Amniotic epithelial cell (primary cell): ENCODE results near the gene GSX2.
A peak's percentile ranks its signal among the peaks of the same experiment; 100 is the strongest.
"Not testable (repeated sequence)": the region's sequence is repeated elsewhere in the genome, so short reads cannot be mapped to it uniquely, and the experiment has no call there.

Experiments
- DNase-seq: peaks from one replicate; pipeline ENCODE4 v3.0.0-alpha.2; 2010; ENCODE audit warnings: low read depth

Gene GSX2

DNA sequence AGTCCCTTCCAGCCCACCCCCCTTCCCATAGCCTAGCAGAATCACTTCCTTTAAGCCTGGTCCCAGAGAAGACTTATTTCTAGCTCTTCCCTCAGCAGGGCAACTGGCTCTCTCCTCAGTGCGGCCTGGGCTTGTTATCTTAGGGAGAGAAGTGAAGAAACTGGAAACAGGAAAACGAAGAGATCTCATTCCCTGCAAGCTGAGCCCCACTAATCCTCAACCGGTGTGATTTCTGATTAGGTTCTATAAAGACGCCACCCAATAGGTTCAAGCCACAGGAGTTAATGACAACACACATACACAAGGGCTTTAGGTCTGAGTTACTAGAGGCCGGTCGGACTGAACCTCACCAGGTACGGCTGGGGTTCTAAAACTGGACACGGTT, 3.2 kb downstream of the GSX2 start:
- DNase-seq = no peak

DNA sequence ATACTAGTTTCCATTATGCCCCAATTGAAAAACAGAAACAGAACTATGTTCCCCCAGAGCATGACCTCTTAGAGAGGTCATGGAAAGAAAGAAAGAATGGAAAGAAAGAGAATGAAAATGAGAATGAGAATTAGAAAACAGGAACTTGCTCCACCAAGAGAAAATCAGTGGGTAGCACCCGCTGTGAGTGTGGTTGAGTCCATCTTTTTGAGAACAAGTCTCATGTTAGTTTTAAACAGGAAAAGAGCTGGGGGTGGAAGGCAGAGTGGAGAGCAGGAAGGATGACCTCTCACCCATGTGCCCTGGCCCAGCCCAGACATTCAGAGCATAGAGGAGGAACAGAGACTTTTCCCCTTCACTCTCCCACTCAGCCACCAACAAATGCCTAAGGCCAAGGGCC, 4.9 kb downstream of the GSX2 start:
- DNase-seq = no peak

DNA sequence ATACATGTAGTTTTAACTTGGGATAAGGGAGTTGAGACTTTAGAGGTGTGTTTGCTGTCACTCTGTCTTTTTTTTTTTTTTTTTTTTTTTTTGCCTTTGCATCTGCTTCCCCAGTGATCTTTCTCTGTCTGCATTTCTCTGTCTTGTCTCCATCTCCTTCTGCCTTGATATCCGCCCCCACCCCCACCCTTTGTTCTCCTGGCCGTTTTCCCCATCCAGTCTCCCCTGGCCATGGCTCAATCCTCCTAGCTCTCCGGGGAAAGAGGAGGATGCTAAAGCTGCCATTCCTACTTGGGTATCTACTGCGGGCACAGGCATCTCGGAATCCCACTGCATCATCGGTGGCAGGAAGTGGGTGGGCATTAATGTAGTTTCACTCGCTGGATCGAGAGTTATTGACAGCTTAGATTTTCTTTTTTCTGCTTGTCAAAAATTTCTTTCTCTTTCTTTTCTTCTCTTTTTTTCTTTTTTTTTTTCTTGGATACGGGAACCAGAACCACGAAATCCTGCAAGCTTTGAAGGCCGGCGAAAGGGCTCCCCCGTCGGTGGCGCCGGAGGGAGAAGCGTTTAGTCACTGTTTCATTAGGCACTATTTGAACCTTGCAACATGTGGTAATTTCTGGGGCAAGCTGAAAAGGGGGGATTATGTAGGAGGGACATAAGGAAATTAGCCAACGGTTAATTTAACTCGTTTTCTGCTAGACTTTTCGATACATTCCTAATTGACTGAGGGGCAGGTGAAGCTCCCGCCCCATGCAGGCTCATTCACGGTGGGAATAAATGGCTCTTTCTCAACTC, 8.2 kb downstream of the GSX2 start:
- no peak for DNase-seq

DNA sequence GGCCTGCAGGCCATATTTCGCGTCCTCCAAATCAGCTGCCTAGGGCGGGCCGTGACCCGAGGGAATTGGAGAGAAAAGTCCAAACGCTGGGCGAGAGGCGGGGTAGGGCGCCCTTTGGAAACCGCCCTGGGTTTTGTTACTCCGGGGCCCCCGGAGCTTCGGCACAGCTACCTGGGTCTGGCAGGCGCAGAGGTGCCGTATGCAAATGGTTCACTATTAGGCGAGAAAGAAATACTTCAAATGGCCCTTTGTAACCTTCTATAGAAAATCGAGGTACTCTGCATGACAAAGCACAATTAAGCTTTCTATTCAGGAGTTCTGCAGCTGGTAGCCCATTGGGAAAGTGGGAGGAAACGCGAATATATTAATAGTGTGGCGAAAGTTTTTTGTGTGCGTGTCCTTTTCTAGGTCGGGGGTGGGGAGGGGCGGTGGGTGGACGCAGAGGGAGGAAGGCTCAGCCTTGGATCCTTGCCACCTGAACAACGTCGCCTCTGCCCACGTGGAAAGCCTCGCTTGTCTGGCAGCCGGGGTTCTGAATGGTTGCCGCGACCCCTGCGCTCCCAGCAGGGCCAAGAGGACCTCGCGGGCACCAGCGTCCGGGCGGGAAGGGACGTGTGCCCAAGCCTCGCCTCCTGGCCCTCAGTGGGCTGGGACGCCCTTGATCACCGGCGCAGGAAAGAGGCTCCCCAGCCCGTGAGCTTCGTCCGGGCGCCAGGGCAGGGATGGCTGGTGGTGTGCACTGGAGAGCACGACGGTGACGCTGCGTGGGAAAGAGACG, 9.5 kb downstream of the GSX2 start:
- no peak for DNase-seq

DNA sequence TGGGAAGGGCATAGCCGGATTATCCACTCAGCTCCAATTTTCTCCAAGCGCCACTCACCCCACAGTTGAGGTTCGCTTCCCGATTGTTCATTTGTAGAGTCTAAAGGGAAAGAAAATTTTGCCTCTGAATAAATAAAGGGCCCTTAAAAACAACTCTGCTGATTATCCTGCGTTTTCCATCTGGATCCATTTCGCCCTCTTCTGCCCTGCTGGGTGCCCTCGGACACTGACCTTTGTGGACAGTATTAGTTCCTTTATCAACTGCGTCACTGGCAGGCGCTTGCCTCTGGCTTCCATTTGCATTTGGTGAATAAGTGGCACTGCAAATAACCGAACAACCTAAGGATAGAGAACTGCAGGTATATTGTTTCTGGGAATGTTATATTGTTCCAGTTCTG, 10.1 kb downstream of the GSX2 start:
- no peak for DNase-seq

DNA sequence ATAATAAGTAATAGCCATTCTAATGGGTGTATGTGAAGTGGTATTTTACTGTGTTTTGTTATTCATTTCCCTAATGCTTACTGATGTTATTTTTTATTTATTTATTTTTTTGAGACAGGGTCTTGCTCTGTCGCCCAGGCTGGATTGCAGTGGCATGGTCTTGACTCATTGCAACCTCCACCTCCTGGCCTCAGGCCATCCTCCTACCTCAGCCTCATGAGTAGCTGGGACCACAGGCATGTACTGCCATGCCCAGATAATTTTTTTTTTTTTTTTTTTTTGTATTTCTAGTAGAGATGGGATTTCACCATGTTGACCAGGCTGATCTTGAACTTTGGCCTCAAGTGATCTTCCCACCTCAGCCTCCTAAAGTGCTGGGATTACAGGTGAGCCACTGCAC, 13.2 kb downstream of the GSX2 start:
- DNase-seq = not testable (repeated sequence)

DNA sequence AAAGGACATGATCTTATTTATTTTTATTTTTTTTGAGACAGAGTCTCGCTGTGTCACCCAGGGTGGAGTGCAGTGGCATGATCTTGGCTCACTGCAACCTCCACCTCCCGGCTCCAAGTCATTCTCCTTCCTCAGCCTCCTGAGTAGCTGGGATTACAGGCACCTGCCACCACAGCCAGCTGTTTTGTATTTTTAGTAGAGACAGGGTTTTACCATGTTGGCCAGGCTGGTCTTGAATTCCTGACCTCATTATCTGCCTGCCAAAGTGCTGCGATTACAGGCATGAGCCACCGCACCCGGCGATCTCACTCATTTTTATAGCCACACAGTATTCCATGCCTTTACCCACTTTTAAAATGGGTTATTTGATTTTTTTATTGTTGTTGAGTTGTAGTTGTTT, 16.3 kb downstream of the GSX2 start:
- not testable (repeated sequence) for DNase-seq

DNA sequence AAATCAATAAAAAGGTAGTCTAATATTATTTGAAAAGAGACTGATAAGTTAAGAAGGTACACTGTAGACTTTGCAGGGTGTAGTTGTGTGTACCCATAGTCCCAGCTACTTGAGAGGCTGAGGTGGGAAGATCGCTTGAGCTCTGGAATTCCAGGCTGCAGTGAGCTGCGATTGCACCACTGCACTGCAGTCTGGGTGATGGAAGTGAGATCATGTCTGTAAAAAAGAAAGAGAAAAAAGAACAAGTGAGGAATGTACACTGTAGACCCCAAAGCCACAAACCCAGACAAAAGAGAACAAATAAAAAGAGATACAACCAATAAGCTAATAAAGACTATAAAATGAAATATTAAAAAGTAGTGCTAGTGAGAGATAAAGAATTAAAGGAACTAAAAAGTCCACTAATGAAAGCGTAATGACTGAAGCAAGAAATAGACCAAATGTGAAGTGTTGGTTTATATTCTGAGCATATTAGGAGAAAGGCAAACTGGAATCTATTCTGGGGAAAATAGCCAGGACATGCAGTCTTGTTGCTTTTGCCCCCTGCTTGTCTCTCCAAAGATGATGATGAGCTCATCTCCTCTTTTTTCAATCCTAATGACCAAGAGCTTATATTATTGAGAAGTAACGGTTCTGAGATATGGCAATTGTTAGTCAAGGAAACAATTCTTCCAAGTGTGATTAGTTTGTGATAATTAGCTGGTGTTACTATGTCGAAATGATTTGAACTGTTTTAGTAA, 19.1 kb downstream of the GSX2 start:
- peak; percentile 57 for DNase-seq

DNA sequence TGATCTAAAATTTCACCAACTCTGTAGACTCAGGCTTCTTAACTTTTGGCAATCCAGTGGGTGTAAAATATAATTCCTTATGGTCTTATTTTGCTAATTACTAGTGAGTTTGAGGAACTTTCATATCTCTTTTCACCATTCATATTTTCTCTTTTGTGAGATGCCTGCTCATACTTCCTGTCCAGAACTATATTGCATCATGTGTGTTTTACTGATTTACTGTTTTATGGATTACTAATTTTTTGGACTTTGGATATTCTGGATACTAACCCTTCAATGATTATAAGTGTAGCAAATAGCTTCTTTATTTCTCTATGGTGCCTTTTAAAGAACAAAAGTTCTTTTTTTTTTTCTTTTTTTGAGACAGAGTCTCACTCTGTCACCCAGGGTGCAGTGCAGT, 20.6 kb downstream of the GSX2 start:
- no peak for DNase-seq

DNA sequence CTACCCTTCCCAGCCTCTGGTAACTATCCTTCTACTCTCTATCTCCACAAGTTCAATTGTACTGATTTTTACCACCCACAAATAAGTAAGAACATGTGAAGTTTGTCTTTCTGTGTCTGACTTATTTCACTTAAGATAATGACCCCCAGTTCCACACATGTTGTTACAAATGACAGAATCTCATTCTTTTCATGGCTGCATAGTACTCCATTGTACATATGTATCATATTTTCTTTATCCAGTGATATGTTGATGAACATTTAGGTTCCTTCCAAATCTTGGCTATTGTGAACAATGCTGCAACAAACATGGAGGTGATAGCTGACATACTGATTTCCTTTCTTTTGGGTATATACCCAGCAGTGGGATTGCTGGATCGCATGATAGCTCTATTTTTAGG, 27.7 kb downstream of the GSX2 start:
- no peak for DNase-seq

DNA sequence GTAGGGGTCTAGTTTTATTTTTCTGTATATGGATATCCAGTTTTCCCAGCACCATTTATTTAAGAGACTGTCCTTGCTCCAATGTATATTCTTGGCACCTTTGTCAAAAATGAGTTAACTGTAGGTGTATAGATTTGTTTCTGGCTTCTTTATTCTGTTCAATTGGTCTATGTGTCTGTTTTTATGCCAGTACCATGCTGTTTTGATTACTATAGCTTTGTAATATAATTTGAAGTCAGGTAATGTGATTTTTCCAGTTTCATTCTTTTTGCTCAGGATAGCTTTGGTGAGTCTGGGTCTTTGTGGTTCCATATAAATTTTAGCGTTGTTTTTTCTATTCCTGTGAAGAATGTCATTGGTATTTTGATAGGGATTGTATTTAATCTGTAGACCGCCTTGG, 28.7 kb downstream of the GSX2 start:
- not testable (repeated sequence) for DNase-seq

DNA sequence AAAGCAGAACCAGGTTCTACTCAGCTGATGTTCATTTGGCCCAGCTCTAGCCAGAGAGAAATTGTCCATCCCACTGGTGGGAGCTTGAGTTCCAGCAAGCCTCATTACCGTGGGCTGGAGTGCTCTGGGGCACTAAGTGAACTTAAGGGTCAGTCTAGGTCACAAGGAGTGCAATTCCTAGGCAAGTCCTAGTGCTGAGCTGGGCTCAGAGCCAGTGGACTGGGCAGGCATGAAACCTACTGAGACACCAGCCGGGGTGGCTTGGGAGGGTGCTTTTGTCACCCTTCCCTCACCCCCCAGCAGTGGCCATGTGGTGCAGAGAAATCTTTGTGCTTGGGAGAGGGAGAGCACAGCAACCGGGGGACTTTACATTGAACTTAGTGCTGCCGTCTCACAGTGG, 39.4 kb downstream of the GSX2 start:
- DNase-seq = no peak

DNA sequence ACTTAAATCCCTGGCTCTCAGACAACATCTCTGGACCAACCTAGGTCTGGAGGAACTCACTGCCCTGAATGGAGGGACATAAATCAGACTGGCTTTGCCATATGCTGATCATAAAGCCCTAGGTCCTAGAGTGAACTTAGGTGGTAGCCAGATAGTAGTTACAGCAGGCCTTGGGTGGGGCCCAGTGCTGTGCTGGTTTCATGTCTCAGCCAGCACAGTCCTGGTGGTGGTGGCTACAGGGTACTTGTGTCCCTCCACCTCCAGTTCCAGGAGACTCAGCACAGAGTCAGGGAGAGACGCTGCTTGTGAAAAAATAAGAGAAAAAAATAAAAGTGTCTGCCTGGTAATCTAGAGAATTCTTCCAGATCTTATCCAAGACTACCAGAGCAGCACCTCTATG, 40.3 kb downstream of the GSX2 start:
- no peak for DNase-seq

DNA sequence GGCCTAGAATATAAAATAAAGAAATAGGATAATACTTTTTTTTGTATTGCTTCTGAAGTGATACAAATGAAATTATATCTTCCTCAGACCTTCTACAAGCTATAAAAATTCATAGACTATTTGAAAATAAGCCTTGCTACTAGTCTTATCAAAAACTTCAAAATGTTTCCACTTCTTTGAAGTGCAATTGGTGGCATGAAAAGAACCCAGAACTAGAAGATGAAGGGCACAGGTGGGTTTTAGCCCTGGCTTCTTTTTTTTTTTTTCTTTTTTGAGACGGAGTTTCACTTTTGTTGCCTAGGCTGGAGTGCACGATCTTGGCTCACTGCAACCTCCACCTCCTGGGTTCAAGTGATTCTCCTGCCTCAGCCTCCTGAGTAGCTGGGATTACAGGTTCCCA, 44.2 kb downstream of the GSX2 start:
- DNase-seq = no peak

DNA sequence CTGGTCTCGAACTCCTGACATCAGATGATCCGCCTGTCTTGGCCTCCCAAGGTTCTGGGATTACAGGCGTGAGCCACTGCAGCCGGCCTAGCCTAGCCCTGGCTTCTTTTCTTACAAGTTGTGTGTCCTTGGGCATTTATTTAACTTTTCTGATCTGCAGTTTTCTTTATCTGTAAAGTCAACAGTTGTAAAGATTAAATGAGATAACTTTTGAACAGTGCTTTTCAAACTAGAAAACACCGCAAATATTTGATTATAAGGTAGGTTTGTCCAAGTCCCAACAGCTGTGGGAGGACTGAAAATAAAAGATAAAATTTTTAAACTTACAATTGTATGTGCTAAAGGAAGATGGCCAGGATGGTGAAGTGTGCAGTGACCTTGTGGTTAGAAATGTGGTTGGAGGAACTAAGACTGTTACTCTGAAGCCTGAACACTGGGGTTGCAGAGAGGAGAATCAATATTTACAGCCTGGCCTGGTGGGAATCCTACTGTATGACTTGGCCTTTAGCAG, 44.8 kb downstream of the GSX2 start:
- DNase-seq = peak; percentile 39

DNA sequence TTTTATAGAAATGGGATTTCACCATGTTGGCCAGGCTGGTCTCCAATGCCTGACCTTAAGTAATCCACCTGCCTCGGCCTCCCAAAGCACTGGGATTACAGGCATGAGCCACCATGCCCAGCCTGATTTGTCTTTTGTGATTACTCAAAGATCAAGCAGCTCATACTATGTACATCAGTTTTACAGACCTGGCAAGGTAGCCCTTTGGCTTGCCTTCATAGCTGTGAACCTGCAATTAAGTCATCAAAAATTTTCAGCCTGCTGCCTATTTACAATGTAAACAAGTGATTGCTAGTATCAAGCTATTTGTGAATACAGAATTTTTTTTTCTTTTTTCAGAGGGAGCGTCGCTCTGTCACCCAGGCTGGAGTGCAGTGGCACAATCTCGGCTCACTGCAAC, 46.2 kb downstream of the GSX2 start:
- no peak for DNase-seq

DNA sequence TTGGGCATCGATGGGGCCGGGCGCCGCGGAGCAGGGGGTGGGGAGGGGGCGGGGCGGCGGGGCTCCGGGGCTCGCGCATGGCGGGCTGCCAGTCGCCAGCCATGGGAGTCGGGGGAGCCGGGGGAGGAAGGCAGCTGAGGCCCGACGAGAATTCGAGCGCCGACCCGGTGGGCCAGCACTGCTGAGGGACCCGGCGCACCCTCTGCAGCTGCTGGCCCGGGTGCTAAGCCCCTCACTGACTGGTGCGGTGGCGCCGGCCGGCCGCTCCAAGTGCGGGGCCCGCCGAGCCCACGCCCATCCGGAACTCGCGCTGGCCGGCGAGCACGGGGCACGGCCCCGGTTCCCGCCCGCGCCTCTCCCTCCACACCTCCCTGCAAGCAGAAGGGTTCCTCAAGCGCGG, 49.4 kb downstream of the GSX2 start:
- DNase-seq = no peak
